ENCODE measurements around the gene KAT7. TPM values are rescaled to one million over a fixed set of nuclear protein-coding genes. Genes with fewer than 3 reads are reported as not detected.

KAT7 gene
- total RNA-seq, 4 donors from 2014 or later, result 32.6 to 49.8 (median 45.2) TPM

DNA sequence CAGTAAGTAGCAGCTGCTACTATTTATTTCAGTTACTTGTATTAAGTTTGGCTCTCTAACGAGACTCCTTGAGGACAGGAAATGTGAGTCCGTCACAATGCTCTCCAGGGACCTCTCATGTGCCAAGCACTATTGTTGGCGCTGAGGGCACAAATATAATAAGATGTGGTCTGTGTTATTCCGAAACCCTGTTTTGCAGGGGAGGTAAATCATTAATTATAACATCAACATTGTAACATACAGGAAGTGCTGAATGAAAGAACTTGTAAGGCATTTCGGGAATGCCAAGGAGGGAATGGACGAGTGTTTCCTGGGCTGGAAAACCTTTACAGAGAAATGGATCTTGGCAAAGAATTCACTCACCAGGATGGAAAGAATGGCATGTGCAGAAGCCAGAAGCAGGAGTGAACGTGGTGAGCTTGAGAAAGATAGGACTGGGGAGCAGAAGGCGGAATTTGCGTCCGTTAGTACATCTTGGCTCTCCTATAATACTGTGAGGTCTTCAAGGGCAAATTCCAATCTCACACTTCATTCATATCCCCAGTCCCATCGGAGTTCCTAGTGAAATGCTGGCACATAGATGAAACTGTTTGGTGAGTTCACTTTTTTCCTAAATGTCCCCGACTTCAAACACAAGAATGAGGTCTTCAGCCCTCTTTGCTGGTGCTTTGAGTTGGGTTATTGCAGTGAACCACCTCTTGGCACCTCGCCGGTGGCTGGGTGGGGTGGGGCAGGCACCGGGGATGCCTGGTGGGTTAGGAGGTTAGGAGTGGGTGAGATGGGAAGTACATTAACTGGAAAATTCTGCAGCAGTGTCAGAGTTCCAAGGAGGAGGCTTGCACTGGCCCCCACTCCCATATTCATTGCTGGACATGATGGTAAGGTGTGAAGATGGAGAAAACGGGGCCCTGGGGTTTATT lies 47.9 kb downstream of the KAT7 start:
- Histone ChIP-seq H3K4me3 (no peak overlapping the region), H3K4me1 (peaks cover 18 to 37% of the 10 kb centered on the region in 2 donors), H3K9me3 (no peaks in the 10 kb centered on the region), H3K27me3 (no peaks in the 10 kb centered on the region), H3K36me3 (no peaks in the 10 kb centered on the region), H3K27ac (peak overlapping the region in 3 of 4 donors; percentile 33 to 75 (median 63))
- intact Hi-C loops (cut with DNase I; ENCODE audit: low total_unique reads) (no loop called here), in situ Hi-C loops (cut with MboI; ENCODE audit: low sequenced_read_pairs in 4 of 4) (no loop called here)
- ATAC-seq, result peak; percentile 57 to 75
- TF ChIP-seq, protein P1, sequence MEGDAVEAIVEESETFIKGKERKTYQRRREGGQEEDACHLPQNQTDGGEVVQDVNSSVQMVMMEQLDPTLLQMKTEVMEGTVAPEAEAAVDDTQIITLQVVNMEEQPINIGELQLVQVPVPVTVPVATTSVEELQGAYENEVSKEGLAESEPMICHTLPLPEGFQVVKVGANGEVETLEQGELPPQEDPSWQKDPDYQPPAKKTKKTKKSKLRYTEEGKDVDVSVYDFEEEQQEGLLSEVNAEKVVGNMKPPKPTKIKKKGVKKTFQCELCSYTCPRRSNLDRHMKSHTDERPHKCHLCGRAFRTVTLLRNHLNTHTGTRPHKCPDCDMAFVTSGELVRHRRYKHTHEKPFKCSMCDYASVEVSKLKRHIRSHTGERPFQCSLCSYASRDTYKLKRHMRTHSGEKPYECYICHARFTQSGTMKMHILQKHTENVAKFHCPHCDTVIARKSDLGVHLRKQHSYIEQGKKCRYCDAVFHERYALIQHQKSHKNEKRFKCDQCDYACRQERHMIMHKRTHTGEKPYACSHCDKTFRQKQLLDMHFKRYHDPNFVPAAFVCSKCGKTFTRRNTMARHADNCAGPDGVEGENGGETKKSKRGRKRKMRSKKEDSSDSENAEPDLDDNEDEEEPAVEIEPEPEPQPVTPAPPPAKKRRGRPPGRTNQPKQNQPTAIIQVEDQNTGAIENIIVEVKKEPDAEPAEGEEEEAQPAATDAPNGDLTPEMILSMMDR (IDR thresholded peaks at IDR 0.05 in 4 of 5, conservative IDR thresholded peaks at IDR 0.05 in 1 of 5), result no peak
- TF ChIP-seq POLR2A (IDR thresholded peaks at IDR 0.05), result no peak
- no peak for DNase-seq

DNA sequence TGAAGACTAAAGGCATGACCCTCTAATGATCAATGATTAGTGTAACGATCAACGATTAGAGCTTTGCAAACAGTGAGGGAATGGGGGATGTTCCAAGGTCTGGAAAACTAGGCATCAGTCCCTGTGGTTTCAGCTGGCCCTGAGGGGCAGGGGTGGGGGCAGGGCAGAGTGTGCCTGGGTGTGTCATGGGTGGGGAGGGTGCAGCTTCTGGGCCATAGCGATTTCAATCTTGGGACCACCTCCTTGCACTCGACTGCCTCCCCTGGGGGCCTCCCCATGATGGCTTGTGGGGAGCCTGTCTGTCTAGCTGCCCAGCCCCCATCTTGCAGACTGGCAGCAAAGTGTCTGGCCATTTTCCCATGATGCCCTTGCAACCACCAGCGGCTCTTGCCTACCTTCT lies 51.0 kb downstream of the KAT7 start:
- in situ Hi-C loops (cut with MboI; ENCODE audit: low sequenced_read_pairs in 4 of 4), result no loop called here
- H3K9me3 ChIP-seq, result no peaks in the 10 kb centered on the region
- TF ChIP-seq POLR2A (IDR thresholded peaks at IDR 0.05), result no peak
- TF ChIP-seq, protein P1 (IDR thresholded peaks at IDR 0.05 in 4 of 5, conservative IDR thresholded peaks at IDR 0.05 in 1 of 5), result no peak
- H3K4me3 ChIP-seq, result no peak overlapping the region
- no peaks in the 10 kb centered on the region for H3K36me3 ChIP-seq
- no peak overlapping the region for H3K27ac ChIP-seq
- no peaks in the 10 kb centered on the region for H3K27me3 ChIP-seq
- ATAC-seq (no peak), DNase-seq (no peak)
- intact Hi-C loops (cut with DNase I; ENCODE audit: low total_unique reads), result no loop called here
- H3K4me1 ChIP-seq, result peaks cover 21 to 28% of the 10 kb centered on the region in 2 donors

DNA sequence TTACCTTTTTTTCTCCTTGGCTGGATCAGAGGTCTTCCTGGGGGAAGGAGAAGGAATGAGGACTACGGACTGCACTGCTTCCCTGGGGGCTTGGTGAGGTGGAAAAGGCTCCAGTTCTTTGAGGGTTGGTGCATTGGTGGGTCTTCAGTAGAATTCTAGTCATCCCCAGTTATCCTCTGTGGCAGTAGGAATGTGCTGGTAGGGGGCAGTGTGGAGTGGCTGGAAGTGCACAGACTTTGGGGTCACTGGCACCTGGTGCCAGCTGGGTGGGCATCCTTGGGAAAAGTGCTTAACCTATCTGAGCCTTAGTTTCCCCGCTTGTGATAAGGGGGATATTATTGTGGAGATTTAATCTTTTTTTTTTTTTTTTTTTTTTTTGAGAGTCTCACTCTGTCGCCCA lies 53.1 kb downstream of the KAT7 start:
- Histone ChIP-seq H3K4me3 (no peak overlapping the region), H3K9me3 (no peaks in the 10 kb centered on the region), H3K27ac (no peak overlapping the region), H3K27me3 (no peaks in the 10 kb centered on the region), H3K36me3 (no peaks in the 10 kb centered on the region), H3K4me1 (peaks cover 21 to 25% of the 10 kb centered on the region in 2 donors)
- DNase-seq (no peak), ATAC-seq (no peak)
- intact Hi-C loops (cut with DNase I; ENCODE audit: low total_unique reads), result no loop called here
- TF ChIP-seq POLR2A (IDR thresholded peaks at IDR 0.05), result no peak
- TF ChIP-seq, protein P1 (IDR thresholded peaks at IDR 0.05 in 4 of 5, conservative IDR thresholded peaks at IDR 0.05 in 1 of 5), result no peak
- in situ Hi-C loops (cut with MboI; ENCODE audit: low sequenced_read_pairs in 4 of 4), result loop anchor here in 2 of 4 donors (10.0 kb wide), 2 partner anchors 267 to 277 kb away; partner anchors contain the start of gene NXPH3 (in 1 of the 2)

DNA sequence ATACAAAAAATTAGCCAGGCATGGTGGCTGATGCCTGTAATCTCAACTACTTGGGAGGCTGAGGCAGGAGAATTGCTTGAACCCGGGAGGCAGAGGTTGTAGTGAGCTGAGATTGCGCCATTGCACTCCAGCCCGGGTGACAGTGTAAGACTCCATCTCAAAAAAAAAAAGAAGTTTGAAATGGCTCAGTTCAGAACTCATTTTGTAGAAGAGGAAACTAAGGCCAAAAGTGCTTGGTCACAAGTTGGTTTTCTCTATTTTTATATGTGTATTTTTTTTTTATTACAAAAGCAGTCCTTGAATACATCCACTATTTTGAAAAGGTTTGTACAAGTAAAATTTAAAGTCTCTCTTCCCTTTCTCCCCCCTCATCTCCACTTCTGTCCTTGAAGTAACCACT lies 53.9 kb downstream of the KAT7 start:
- Histone ChIP-seq H3K9me3 (no peaks in the 10 kb centered on the region), H3K36me3 (no peaks in the 10 kb centered on the region), H3K4me3 (no peak overlapping the region), H3K27me3 (no peaks in the 10 kb centered on the region), H3K27ac (no peak overlapping the region), H3K4me1 (peaks cover 19 to 21% of the 10 kb centered on the region in 2 donors)
- intact Hi-C loops (cut with DNase I; ENCODE audit: low total_unique reads) (no loop called here), in situ Hi-C loops (cut with MboI; ENCODE audit: low sequenced_read_pairs in 4 of 4) (loop anchor here in 2 of 4 donors (10.0 kb wide), 2 partner anchors 268 to 278 kb away; partner anchors contain the start of gene NXPH3 (in 1 of the 2))
- DNase-seq (no peak), ATAC-seq (no peak)
- TF ChIP-seq, protein P1 (IDR thresholded peaks at IDR 0.05 in 4 of 5, conservative IDR thresholded peaks at IDR 0.05 in 1 of 5), result no peak
- TF ChIP-seq POLR2A (IDR thresholded peaks at IDR 0.05), result no peak

All from gastrocnemius medialis (tissue), 4 donors.